CD14-positive monocyte (primary cell): ENCODE results near the gene ZAP70. TPM values are rescaled to one million over a fixed set of nuclear protein-coding genes. Genes with fewer than 3 reads are reported as not detected.

Experiments used
- DNase-seq, 3 donors: peaks; one replicate each; pipeline ENCODE4 v3.0.0-alpha.2; 2011 to 2022
- H2AFZ ChIP-seq: 2 replicates; pipeline ENCODE4 v1.6.0; 2012; ENCODE audit warnings: mild to moderate bottlenecking, low read depth, low read length, inconsistent platforms; ENCODE audit not compliant: insufficient read depth, poor library complexity, severe bottlenecking
- H3K27ac ChIP-seq, 2 donors: 1 replicate in 1 of 2; 2 replicates in 1 of 2; pipeline ENCODE4 v1.5.1; 2012 to 2013; ENCODE audit warnings: low read length in 2 of 2, control low read depth in 1 of 2, inconsistent platforms in 1 of 2, low read depth in 1 of 2, mild to moderate bottlenecking in 1 of 2
- H3K27me3 ChIP-seq, 2 donors: one replicate each; pipeline versions ENCODE4 v1.6.0 to v1.6.1; 2011 to 2013; ENCODE audit warnings: low read length in 2 of 2; ENCODE audit not compliant: control insufficient read depth in 2 of 2, insufficient read depth in 2 of 2
- H3K36me3 ChIP-seq, 2 donors: replicated peaks in 1 of 2; 1 replicate in 1 of 2; 2 replicates in 1 of 2; pipeline versions ENCODE4 v1.5.1 to v1.6.1; 2012 to 2013; ENCODE audit warnings: low read length in 2 of 2, control low read depth in 1 of 2, inconsistent platforms in 1 of 2, mild to moderate bottlenecking in 1 of 2; ENCODE audit not compliant: insufficient read depth in 2 of 2, control insufficient read depth in 1 of 2
- H3K4me1 ChIP-seq, 2 donors: 1 replicate in 1 of 2; 2 replicates in 1 of 2; pipeline versions ENCODE4 v1.5.1 to v1.6.1; 2012 to 2013; ENCODE audit warnings: low read length in 2 of 2, control low read depth in 1 of 2, inconsistent platforms in 1 of 2, mild to moderate bottlenecking in 1 of 2, moderate library complexity in 1 of 2; ENCODE audit not compliant: insufficient read depth in 2 of 2, control insufficient read depth in 1 of 2
- H3K4me2 ChIP-seq: replicated peaks from 2 replicates; pipeline ENCODE3; 2012; ENCODE audit warnings: low read length, moderate library complexity, mild to moderate bottlenecking; ENCODE audit not compliant: poor library complexity, severe bottlenecking; ENCODE audit errors: extremely low read depth
- H3K4me3 ChIP-seq, 3 experiments: fragments of 200-600 bp in 1 of 3; sonication (generic) in 1 of 3; replicated peaks in 1 of 3; 1 replicate in 2 of 3; 2 replicates in 1 of 3; pipeline ENCODE4 v1.5.1; 2011 to 2013; ENCODE audit warnings: low read length in 3 of 3, mild to moderate bottlenecking in 3 of 3, control low read depth in 2 of 3, low read depth in 2 of 3, inconsistent platforms in 1 of 3, moderate library complexity in 1 of 3
- H3K79me2 ChIP-seq: 2 replicates; pipeline ENCODE4 v1.6.0; 2012; ENCODE audit warnings: mild to moderate bottlenecking, control low read depth, inconsistent platforms, low read length, moderate library complexity; ENCODE audit not compliant: insufficient read depth
- H3K9ac ChIP-seq: 2 replicates; pipeline ENCODE4 v1.6.0; 2017; ENCODE audit warnings: low read length, mild to moderate bottlenecking; ENCODE audit not compliant: insufficient read depth, poor library complexity, severe bottlenecking
- H3K9me3 ChIP-seq, 2 donors: replicated peaks in 1 of 2; 1 replicate in 1 of 2; 2 replicates in 1 of 2; pipeline versions ENCODE4 v1.5.1 to v1.6.1; 2012 to 2013; ENCODE audit warnings: low read length in 2 of 2, control low read depth in 1 of 2; ENCODE audit not compliant: control insufficient read depth in 1 of 2, insufficient read depth in 1 of 2
- H4K20me1 ChIP-seq: 2 replicates; pipeline ENCODE4 v1.6.0; 2012; ENCODE audit warnings: mild to moderate bottlenecking, low read length, control low read depth, moderate library complexity; ENCODE audit not compliant: insufficient read depth
- H3K27ac Mint-ChIP-seq, 7 donors: one replicate each; pipeline ENCODE4 v1.8.0; 2020; ENCODE audit warnings: mild to moderate bottlenecking in 7 of 7, mixed read lengths in 7 of 7, moderate library complexity in 6 of 7, inconsistent platforms in 2 of 7
- H3K27me3 Mint-ChIP-seq, 3 donors: one replicate each; pipeline ENCODE4 v1.8.0; 2021 to 2022; ENCODE audit warnings: low read depth in 3 of 3, mild to moderate bottlenecking in 3 of 3, mixed read lengths in 3 of 3, moderate library complexity in 3 of 3, inconsistent platforms in 1 of 3
- H3K36me3 Mint-ChIP-seq, 2 donors: one replicate each; pipeline ENCODE4 v1.8.0; 2020; ENCODE audit warnings: mixed read lengths in 2 of 2, inconsistent platforms in 1 of 2, mild to moderate bottlenecking in 1 of 2
- H3K4me1 Mint-ChIP-seq: one replicate; pipeline ENCODE4 v1.8.0; 2020; ENCODE audit warnings: mild to moderate bottlenecking, mixed read lengths
- H3K4me3 Mint-ChIP-seq, 2 donors: one replicate each; pipeline ENCODE4 v1.8.0; 2020; ENCODE audit warnings: mild to moderate bottlenecking in 2 of 2, mixed read lengths in 2 of 2, moderate library complexity in 1 of 2
- H3K9me3 Mint-ChIP-seq, 7 donors: one replicate each; pipeline ENCODE4 v1.8.0; 2020 to 2022; ENCODE audit warnings: mixed read lengths in 7 of 7, mild to moderate bottlenecking in 6 of 7, moderate library complexity in 6 of 7, inconsistent platforms in 2 of 7
- CTCF ChIP-seq: fragments of 200-600 bp; IDR thresholded peaks from one replicate; pipeline ENCODE4 v1.8.0; 2022; ENCODE audit warnings: antibody characterized with exemption, mild to moderate bottlenecking
- WGBS: methylation state at CpG from one replicate; pipeline ENCODE4 v1.1.5; 2013; ENCODE audit warnings: missing lambda C conversion rate; ENCODE audit not compliant: insufficient coverage; 5-methylcytosine and 5-hydroxymethylcytosine counted together
- intact Hi-C, 2 donors: fragments of 100-400 bp; cut with micrococcal nuclease; formaldehyde crosslinking; loops; one replicate each; pipeline versions ENCODE4 v1.15.0 to v1.15.1; 2023
- polyA plus RNA-seq, 3 donors: library from polyadenylated mRNA; depleted of rRNA in 1 of 3; unstranded in 2 of 3; stranded (reverse) in 1 of 3; fragments of 300-500 nt in 2 of 3; fragments of >200 nt in 1 of 3; fragmentation: Illumina TruSeq in 2 of 3; gene quantifications; 1 replicate in 2 of 3; 2 replicates in 1 of 3; pipeline ENCODE4 v1.2.3, GENCODE V29; 2012 to 2021

ZAP70 gene
- polyA plus RNA-seq, 3 donors, result 0.30 to 0.69 (median 0.38) TPM

DNA sequence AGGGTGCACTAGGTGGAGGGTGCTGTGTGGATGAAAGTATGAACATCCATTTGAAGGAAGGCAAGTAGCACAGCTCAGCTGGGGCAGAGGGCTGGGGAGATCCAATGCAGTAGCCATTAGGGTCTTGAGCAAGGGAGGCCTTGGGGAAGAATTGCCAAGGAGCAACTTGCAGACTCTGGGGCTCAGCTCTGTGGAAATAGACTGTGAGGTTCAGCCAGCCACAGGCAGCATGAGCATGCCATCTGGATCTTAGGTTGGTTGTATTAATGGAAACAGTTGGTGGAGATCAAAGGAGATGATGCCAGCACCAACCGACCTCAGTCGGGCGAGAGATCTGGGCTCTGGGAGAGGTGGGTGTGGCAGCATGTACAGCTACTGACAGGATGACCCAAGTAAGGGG lies 5.6 kb downstream of the ZAP70 start:
- no peak overlapping the region for H3K4me3 ChIP-seq
- DNase-seq, result no peak
- Mint-ChIP-seq H3K9me3 (peaks cover 0 to 5% (median 3%) of the 10 kb centered on the region in 7 donors), H3K4me1 (peaks cover 12% of the 10 kb centered on the region), H3K27me3 (peaks cover 1 to 7% (median 3%) of the 10 kb centered on the region in 3 donors), H3K36me3 (no peaks in the 10 kb centered on the region), H3K27ac (no peak overlapping the region), H3K4me3 (peak overlapping the region in 1 of 2 donors; percentile 18)
- H3K4me2 ChIP-seq, result peak overlapping the region; percentile 6
- H3K4me1 ChIP-seq, result peaks cover 8 to 11% of the 10 kb centered on the region in 2 donors
- H3K79me2 ChIP-seq, result no peaks in the 10 kb centered on the region
- H3K27me3 ChIP-seq, result no peaks in the 10 kb centered on the region
- no peaks in the 10 kb centered on the region for H3K36me3 ChIP-seq
- 45% methylated on average over 3 of the region's 3 CpGs for WGBS
- H4K20me1 ChIP-seq, result no peaks in the 10 kb centered on the region
- peaks cover 0 to 4% of the 10 kb centered on the region in 2 donors for H3K9me3 ChIP-seq
- no peak overlapping the region for H3K9ac ChIP-seq
- TF ChIP-seq CTCF, result no peak
- peak overlapping the region; percentile 68 for H2AFZ ChIP-seq
- no peak overlapping the region for H3K27ac ChIP-seq
- intact Hi-C loops, result no loop called here

GRCh38 chr2:97719362-97720155 lies 6.2 kb downstream of the ZAP70 start:
- Histone ChIP-seq H3K4me3 (no peak overlapping the region), H3K36me3 (no peaks in the 10 kb centered on the region), H3K4me1 (peaks cover 8 to 11% of the 10 kb centered on the region in 2 donors), H3K27me3 (no peaks in the 10 kb centered on the region), H2AFZ (no peak overlapping the region), H3K9ac (no peak overlapping the region), H3K9me3 (peaks cover 0 to 8% of the 10 kb centered on the region in 2 donors), H3K4me2 (no peak overlapping the region), H3K79me2 (no peaks in the 10 kb centered on the region), H3K27ac (no peak overlapping the region), H4K20me1 (no peaks in the 10 kb centered on the region)
- peaks cover 12% of the 10 kb centered on the region for H3K4me1 Mint-ChIP-seq
- H3K27ac Mint-ChIP-seq, result no peak overlapping the region
- peaks cover 3 to 11% (median 7%) of the 10 kb centered on the region in 3 donors for H3K27me3 Mint-ChIP-seq
- intact Hi-C loops, result no loop called here
- no peaks in the 10 kb centered on the region for H3K36me3 Mint-ChIP-seq
- no peak for DNase-seq
- peaks cover 0 to 11% (median 4%) of the 10 kb centered on the region in 7 donors for H3K9me3 Mint-ChIP-seq
- 94% methylated on average over 12 of the region's 16 CpGs for WGBS
- no peak for TF ChIP-seq CTCF
- no peak overlapping the region for H3K4me3 Mint-ChIP-seq
